Skeletal muscle cell (primary cell): ENCODE measurements around the gene GALT.
A peak's percentile ranks its signal among the peaks of the same experiment; 100 is the strongest.

Experiments
- DNase-seq: peaks from one replicate; pipeline ENCODE4 v3.0.0-alpha.2; 2010; ENCODE audit warnings: low read depth
- H3K4me3 ChIP-seq: 2 replicates; pipeline ENCODE4 v1.5.1; 2011; ENCODE audit warnings: low read depth, mild to moderate bottlenecking, control low read depth, low read length, moderate library complexity

The GALT gene

GRCh38 chr9:34646211-34647083 lies at the start of gene GALT:
Gene GALT, plus strand, starts transcription at chr9:34646675. Its CDS starts 30 bp downstream, at chr9:34646705.
- H3K4me3 ChIP-seq, result peak within 1 kb of the TSS; percentile 80
- peak; percentile 41 for DNase-seq

- H3K4me3 ChIP-seq, result no peak overlapping the region
- no peak for DNase-seq
Measured at GRCh38 chr9:34599546-34599945, 46.9 kb upstream of the GALT start.

DNA sequence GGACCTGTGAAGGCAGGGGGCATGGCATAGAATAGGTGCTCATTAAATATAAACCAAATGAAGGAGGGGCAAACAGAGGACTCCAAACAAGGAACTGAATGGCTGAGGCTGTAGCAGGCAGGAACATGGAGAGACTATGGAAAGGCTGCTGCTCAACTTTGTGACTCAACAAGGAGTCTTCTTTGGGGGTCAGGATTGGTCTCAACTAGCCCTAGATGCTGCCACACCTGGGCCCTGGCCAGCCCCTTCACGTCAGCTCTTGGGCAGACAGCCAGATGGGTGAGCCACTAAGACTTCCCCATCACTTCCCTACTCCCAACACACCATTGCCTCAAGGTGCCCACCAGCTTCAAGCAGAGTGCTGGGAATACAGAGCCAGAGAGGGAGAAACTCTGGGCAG lies 45.6 kb upstream of the GALT start:
- DNase-seq, result no peak
- H3K4me3 ChIP-seq, result no peak overlapping the region

DNA sequence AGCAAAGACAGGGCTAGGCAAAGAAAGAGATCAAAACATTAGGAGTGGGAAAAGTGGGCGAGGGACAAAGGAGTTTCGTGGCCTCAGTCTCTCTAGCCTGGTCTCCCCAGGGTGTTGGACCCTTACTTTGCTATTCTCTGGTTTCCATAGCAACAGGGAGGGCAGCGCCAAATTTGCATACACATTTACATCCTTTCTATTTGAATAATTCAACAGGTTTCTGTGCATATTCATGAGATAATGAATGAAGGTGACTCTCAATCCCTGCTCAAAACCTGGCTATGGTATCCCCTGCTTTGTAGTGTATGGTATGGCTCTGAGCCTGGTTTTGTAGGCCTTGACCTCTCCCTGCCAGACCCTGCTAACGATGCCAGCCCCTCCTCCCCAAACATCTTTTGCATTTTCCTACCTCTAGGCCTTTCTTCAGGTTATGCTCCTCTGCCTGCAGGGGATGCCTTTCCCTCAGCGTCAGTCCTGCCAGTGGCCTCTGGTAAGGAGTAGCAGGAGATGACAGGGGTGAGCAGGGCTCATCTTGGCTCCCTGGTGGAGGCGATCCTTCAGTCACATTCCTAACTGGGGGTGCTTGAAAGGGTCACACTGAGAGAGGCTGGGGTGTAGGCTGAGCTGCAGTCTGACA lies 44.4 kb upstream of the GALT start:
- no peak overlapping the region for H3K4me3 ChIP-seq
- no peak for DNase-seq

GRCh38 chr9:34603610-34604231 lies 42.8 kb upstream of the GALT start:
- H3K4me3 ChIP-seq, result no peak overlapping the region
- no peak for DNase-seq

DNA sequence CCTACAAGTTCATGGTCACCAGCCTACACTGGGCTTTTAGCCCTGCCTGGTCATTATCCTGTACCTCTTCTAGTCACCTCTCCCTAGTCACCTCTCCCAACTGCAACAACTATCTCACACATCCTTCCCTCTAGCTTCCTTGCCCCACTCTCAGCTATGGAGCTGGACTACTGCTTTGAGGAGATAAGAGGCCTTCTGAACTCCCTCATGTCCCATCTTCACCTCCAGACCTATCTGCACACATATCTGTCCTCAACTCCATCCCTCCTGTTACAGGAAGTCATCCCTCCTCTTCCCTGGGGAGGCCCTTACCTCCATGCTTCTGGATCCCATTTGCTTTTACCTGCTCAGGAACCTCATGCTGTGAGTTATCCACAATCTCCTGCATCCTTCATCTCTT lies 40.3 kb upstream of the GALT start:
- no peak for DNase-seq
- no peak overlapping the region for H3K4me3 ChIP-seq

DNA sequence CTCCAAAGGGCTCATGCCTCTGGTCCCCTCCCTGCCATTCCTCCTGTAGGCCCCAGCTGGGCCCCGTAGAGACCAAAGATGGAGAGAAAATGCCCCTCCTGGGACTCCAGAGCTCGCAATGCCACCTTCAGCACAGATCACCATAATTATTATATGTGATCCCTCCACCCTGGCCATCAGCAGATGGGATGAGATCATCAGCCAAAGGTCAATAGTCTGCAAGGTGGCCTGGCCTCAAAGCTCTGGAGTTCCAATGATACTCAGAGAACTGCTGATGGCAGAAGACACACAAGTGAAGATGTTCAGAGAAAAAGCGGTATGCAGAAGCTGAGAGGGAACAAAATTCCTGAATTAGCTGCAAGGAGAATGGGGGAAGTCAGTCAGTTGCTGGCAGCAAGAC lies 39.6 kb upstream of the GALT start:
- no peak for DNase-seq
- no peak overlapping the region for H3K4me3 ChIP-seq

GRCh38 chr9:34607331-34607730 lies 39.1 kb upstream of the GALT start:
- no peak overlapping the region for H3K4me3 ChIP-seq
- no peak for DNase-seq

DNA sequence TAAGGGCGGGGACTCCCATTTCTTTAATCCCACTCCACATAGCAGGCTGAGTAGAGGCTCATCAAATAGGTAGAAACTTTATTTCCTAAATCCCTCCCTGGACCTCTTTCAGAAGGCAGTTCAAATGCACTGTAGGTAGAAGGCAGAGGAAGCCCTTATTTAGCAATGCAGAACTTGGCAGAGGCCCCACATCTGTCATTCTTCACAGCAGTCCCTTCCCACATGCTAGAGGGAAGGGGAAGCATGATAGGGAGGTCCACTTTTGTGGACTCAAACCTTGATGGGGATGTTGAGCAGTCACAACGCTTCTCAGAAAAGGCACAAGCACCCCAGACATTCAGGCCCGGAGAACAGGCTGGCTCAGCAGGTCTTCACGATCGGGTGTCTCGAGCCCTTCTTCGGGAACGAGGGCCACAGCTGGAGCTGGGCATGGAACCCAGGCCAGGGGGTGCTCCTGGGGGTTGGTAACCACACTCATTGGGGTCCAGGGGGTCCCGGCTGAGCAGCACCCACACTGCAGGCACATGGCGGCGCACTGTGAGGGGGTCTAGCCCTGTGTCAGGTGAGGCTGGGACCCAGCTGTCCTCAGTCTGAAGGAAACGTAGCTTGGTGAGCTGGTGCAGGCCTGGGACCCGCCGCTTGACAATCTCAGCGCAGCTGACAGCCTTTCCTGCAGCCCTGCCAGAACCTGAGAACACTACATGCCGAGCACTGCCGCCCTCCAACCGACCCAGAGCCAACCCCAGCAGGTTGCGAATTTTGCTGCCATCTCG lies 35.9 kb upstream of the GALT start:
- H3K4me3 ChIP-seq, result peak overlapping the region; percentile 71
- no peak for DNase-seq

- peak overlapping the region; percentile 71 for H3K4me3 ChIP-seq
Measured at GRCh38 chr9:34611251-34611810, 35.1 kb upstream of the GALT start.

GRCh38 chr9:34611811-34612787 lies 34.4 kb upstream of the GALT start, which contains the start of gene RPP25L:
Gene RPP25L, minus strand, starts transcription at chr9:34612097. Its CDS starts 801 bp downstream, at chr9:34611296.
- peak; percentile 32 for DNase-seq
- peak within 1 kb of the TSS; percentile 71 for H3K4me3 ChIP-seq

More at GRCh38 chr9:34611251-34611810, 35.1 kb upstream of the GALT start:
- no peak for DNase-seq

- no peak for DNase-seq
- H3K4me3 ChIP-seq, result peak overlapping the region; percentile 71
Measured at GRCh38 chr9:34612788-34613390, 33.6 kb upstream of the GALT start.

- H3K4me3 ChIP-seq, result no peak overlapping the region
- no peak for DNase-seq
Measured at GRCh38 chr9:34615132-34615531, 31.3 kb upstream of the GALT start.

DNA sequence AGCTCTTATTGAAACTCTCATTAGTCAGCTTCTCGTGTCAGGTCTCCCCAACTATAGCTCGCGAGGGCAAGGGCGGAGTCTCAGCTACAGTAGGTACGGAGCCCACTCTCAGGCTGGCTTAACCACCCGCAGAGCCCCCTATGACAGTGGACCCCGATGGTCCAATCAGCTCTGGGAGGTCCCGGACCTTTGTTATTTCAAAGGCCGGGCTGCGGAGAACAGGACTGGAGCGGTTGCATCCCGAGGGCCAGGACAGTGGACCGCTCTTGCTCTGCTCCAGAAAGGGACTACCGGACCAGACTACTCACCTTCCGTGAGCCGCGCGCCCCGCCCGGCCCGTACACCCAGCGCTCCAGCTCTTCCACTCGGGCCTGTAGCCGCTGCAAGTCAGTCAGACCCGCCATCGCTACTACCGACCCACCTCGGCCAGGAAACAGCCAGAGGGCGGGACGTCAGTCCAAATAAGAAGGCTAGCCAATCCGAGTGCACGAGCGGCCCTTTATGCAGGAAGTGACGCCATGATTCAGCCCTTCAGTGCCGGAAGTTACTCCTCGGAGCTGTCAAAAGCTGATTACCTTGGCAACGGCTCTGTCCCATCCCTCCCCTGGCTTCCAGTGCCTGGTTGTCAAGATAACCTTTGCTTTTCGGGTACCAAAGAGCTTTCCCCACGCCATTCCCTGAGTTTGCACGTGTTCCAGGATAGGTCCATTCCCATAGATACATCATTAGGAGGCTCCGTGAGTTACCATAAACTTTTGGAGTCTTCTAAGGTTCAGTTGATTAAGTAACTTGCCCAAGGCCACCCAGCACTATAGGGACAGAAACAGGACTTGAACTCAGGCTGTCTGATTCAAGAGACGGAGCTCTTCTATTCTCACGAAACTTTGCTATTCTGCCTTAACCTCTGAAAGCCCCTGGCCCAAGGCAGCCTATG lies 26.1 kb upstream of the GALT start, which contains the start of gene DCTN3:
TSS of gene DCTN3 (minus strand) at position 435 of the 934 bp plus-strand sequence. CDS start at position 404, 31 bp downstream.
- peak within 1 kb of the TSS; percentile 85 for H3K4me3 ChIP-seq
- DNase-seq, result peak; percentile 78

- no peak for DNase-seq
- H3K4me3 ChIP-seq, result no peak overlapping the region
Measured at GRCh38 chr9:34623374-34624235, 22.9 kb upstream of the GALT start.
